22Rv1 (cell line): Measurements from ENCODE around the gene CYFIP2.

Experiments used
- CTCF ChIP-seq: fragments of 450-650 bp; IDR thresholded peaks from 2 replicates; pipeline ENCODE4 v1.5.1; 2017; ENCODE audit warnings: mild to moderate bottlenecking
- ZFX ChIP-seq: fragments of 450-650 bp; IDR thresholded peaks from 2 replicates; pipeline ENCODE4 v1.6.1; 2017; ENCODE audit warnings: antibody characterized with exemption, borderline replicate concordance

DNA sequence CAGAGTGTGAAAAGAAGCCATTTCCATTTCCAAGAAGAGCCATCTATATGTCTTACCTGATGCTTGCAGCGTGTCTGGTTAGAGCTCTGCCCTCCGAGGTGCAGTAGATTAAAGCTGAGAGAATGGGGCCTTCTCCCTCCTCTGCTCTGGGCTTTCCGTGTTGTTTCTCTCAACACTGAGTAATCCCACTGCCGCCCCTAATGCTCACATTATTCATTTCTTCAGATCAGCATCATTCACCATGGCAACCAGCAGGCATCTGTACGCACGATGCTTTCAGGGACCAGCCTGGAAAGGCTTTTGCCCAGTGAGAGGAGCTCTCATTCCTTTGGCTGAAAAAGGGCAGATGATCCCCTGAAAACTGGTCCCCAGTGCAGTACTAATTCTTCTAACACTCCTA lies 79.6 kb downstream of the CYFIP2 start:
- TF ChIP-seq CTCF (no peak), ZFX (no peak)
